Activated naive CD4-positive, alpha-beta T cell treated with Interleukin-2 at 50 U/mL for 16 hours (primary cell): ENCODE measurements around the gene ANXA2R.
"Not testable (repeated sequence)": the region's sequence is repeated elsewhere in the genome, so short reads cannot be mapped to it uniquely, and the experiment has no call there.

Source experiments
- DNase-seq: peaks from one replicate; pipeline ENCODE4 v3.0.0-alpha.2; 2020

ANXA2R gene

DNA sequence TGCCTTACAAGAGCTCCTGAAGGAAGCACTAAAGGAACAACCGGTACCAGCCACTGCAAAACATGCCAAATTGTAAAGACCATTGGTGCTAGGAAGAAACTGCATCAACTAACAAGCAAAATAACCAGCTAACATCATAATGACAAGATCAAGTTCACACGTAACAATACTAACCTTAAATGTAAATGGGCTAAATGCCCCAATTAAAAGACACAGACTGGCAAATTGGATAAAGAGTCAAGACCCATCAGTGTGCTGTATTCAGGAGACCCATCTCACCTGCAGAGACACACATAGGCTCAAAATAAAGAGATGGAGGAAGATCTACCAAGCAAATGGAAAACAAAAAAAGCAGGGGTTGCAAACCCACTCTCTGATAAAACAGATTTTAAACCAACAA is 15.0 kb upstream of the ANXA2R start:
- not testable (repeated sequence) for DNase-seq

DNA sequence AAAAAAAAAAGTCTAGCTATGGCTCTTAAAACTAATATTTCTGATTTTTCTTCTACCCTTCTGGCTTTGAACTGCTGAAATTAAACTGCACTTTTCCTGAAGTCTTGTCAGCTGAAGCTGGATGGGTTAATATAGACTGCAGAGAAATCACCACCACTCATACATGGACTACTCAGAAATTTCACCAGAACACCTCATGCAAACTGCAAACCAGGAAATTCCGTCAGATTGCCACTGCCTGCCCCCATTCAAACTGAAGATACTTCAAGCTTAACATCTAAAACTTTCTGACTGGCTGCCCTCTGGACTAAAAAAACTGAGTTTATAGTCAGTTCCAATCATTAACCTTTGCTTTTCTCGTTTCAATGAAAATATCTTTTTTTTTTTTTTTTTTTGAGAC is 11.6 kb upstream of the ANXA2R start:
- no peak for DNase-seq

DNA sequence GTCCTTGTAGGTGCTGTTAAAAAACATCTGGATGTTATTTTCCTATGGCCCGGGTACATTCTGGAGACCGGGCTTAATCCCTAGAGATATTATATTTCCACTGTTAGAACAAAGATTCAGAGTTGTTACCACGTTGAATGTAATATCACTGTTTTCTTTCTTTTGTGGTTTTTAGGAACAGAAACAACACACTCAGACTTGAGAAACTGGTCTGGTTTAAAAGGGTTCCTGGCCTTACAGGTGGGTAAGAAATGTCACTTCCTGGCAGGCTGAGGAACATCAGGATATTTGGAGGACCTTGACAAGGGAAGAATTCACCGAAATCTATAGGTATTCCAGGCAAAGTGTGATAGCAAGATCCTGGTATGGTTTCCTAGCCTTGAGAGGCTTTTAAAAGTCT is 10.3 kb upstream of the ANXA2R start:
- DNase-seq = no peak

DNA sequence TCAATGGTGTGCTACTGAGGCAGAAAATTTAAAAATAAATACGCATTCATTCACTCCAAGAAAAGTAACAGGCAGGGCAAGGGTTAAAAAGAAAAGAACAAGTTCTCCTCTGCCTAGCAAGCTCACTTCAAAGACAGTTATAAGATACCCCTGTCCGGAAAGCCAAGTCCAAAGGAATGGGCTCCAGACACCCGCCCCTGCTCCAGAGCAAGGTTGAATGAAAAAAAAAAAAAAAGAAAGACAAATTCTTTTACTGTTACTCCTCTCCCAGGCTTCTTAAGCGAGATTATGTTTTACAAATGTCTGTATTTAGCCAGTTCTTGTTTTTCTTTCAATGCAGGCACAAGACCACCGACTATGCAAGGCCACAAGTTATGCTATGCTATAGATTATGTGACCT is 9.1 kb upstream of the ANXA2R start:
- no peak for DNase-seq

DNA sequence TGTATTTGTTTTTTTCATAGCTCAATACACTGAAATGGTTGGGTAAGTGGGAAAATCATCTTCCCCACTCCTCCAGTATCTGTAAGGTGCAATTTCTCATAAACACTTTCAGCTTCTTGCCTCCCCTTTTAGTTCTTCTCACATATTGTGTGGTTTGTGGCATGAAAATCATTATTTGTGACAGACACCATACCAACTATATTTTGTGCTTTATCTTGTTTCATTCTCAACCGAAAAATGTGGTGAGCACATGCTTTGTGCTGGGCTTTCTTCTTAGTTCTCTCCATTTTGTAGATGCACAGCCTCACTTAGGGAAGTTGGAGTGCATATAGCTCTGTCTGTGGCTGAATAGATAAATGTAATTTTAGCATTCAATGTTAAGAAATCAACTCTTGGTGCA is 6.4 kb upstream of the ANXA2R start:
- DNase-seq = no peak

DNA sequence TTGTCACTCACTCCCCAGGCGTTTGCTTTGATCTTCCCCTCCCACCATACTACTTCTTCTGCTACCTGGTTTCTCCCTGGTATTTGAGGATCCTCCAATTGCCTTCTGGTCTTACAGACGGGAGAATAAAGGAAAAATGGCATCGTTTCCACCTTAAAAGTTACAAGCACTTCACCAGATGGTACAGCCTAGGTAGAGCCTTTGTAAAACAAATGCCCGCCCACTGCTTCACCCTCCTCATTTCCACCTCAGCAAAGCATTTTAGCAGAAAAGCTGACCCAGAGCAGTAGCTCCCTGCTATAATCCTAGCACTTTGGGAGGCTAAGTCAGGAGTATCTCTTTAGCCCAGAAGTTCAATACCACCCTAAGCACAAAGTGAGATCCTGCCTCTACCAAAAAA is 5.1 kb upstream of the ANXA2R start:
- DNase-seq = no peak

DNA sequence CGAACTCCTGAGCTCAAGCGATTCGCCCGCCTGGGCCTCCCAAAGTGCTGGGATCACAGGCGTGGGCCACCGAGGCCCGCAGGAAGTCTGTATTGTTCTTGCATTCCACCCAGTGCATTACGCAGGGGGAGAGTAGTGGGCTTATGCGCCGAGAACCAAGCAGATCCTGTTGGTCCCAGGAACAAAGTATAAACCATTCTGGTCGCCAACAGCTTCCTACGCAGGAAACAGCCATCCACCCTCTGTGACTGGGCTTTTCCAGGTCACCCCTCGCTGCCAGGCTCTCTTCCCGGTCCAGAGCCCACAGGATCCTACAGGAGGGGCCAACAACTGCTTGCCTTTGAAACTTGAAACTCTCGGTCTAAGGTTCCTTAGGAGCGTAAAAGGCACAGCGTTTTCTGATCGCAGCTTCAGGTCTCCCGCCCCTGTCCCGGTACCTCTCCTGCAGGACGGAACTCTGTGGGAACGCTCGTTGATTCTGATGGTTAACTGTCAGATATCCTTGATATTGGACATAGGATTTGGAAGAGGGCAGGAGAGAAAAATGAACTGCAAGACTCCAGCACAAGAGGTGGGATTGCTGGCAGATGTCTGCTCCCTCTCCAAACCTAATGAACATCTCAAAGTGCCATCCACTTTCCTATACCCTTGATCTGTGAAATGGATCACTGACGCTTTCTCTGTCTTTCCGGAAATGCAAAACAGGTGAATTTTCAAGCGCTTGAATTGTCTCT is 4.2 kb upstream of the ANXA2R start:
- DNase-seq = no peak

DNA sequence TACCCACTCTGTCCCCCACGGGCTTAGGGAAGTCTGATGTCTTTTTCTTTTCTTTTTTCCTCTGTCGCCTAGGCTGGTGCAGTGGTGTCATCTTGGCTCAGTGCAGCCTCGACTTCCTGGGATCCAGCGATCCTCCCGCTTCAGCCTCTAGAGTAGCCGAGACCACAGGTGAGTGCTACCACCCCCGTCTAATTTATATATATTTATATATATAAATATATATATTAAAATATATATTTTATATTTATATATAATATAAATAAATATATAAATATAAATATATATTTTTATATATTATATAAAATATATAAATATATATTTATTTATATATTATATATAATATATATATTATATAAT is 3.3 kb upstream of the ANXA2R start:
- DNase-seq = no peak

DNA sequence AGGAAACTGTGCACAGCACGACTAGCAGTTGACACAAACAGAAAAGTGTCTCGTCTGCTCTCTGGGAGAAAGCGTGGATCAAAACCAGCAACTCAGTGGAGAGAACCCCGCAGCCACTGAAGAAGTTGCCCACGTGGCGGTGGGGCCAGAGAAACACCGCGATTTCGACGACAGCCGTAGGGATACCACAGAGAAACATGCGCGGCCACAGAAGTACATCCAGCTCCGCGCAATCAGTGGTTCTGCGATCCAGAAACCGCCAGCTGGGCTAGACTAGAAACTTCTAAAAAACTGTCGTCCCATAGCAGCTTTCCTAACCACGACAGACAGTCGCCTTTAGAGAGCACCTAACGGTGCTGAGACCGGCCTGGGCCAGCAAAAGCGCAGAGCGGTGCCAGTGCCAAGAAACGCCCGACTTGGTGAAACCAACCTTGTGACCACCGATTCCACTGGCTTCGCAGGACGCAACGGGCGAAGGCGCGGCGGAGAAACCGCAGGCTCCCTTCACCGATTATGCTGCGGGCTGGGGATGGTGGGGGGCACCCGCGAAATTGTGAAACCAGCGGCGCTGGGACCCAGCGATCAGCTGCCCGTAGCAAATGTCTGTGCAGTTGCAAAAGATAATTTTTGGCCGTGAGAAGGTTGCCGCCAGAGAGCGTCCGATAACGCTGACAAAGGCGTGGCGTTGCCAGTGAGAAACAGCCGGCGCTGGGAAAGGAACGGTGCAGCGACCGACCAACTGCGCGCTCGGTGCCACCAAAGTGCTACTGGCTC is 2.7 kb upstream of the ANXA2R start:
- DNase-seq = peak; percentile 64

DNA sequence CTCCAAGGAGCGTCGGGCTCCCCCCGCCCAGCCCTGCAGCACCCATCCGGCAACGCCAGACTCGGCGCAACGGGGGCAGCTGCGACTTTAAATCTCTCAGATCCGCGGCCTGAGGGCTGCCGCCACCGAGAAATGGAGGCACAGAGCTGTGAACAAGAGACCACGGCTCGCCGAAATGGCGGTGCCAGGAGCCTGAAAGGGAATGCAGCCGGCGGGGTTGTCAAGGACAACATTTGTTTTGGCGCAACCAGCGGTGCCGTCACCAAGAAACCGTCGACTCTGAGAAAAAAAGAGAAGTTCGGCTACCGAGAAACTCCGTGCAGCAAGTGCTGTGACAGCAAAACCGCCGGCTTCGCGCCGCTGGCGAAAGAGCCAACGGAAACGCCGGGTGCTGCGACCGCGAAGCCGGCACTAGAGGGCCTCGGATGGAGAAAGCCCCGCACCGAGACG is 2.1 kb upstream of the ANXA2R start:
- DNase-seq = peak; percentile 81

DNA sequence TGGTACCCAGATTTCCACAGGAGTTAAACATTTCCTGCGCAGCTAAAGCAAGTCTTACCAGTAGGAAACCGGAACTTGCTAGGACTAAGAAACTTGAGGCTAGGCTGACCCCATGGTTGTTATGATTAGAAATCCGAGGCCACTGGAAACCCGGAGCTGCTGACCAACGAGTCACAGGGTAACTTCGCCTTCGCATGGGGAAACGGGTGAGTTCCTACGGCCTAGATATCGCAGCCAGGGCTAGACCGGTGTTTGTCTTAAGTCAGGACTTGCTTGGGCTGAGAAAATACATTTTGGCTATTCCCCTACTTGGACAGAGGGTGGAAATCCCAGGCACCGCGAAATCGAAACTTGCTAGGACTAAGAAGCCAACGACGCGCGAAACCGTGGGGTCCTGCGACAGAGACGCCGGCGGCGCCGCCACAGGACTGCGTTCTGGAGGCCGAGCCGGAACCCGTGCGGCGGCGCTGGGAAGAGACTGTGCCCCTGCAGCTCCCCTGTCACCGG is 1.6 kb upstream of the ANXA2R start:
- no peak for DNase-seq

DNA sequence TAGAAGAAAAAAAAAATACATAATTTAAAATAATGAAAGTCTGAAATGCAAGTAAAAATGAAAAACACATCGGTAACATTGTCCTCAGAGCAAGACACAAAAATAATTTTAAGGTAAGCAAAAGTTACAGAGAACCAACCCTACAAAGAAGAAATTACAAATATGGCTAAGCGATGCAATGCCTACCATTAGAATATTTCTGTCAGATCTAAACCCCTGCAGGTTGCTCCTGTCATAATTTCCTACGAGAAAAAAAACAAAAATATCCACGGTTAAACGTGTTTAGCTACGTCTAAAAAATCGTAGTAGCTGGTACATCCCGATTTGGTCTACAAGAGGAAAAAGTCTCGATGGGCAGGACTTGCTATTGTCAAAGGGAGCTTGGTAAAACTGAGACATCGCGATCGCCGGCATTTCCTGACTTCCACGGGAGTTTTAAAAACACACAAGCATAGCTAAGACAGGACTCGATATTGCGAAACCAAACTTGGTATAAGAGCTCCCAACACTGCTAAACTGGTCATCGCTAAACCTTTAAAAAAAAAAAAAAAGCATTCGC is 1.1 kb upstream of the ANXA2R start:
- DNase-seq = peak; percentile 25

DNA sequence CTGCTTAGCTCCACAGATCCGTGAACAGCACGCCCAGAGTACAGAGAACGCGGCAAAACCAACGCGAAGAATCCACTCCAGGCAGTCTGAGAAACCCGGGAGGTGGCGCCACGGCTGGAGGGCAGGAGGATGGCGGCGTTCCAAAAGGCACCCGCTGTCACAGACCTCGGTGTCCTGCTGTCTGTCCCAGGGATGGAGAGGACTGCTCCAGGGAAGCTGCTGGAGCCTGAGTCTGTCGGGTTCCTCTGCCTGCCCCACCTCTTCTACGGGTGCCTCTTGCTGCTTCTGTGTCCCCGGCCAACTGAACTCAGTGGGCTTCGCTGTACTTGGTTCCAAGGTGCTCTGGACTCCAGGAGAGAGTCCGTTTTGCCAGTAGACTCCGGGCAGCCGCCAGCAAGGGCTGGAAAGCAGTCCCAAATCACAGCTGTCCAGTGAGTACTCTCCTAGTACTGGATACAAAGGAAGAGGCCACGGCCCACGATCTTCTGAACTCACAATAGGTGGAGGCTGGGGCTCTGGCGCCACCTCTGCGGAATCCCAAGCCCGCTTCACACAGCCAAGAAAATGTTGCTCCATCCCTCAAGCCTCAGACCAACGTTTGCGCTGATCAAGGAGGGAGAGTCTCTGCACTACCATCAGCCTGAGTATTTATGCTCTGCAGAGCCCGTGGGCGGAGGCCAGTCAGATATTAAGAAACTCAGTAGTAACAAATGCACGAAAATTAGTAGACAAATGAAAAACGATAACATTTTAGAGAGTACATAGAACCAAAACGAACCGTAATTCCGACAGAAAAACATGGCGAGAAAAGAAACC is 440 bp downstream of the ANXA2R start:
- peak; percentile 73 for DNase-seq

DNA sequence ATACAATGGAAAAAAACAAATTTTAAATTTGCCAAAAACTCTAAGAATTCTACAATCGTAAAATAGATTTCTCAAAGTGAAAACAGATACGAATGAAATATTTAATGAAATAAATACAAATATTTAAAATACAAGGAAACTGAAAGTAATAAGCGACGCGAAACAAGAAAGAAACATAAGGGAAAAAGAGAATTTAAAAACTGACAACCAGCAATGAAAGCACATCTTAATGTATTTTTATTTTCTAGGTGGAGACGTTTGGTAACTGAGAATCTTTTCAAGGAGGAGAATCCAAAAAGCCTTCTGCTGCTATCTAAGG is 1.0 kb downstream of the ANXA2R start:
- DNase-seq = no peak

DNA sequence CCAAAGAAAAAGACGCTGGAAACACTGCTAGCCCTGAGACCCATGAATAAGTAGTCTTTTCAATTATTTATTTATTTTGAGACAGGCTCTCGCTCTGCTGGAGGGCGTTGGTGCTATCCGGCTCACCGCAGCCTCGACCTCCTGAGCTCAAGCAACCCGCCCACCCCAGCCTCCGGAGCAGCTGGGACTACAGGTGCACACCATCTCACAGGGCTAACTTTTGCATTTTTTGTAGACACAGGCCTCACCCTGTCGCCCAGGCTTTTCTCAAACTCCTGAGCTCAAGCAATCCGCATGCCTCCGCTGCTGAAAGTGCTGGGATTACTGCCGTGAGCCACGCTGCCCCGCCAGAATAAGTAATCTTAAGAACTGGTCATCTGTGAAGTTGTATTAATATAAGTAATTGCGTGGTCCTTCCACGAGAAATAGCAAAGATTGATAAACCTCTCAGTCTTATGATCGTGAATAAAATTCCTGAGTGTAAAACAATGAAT is 1.6 kb downstream of the ANXA2R start:
- DNase-seq = peak; percentile 38

DNA sequence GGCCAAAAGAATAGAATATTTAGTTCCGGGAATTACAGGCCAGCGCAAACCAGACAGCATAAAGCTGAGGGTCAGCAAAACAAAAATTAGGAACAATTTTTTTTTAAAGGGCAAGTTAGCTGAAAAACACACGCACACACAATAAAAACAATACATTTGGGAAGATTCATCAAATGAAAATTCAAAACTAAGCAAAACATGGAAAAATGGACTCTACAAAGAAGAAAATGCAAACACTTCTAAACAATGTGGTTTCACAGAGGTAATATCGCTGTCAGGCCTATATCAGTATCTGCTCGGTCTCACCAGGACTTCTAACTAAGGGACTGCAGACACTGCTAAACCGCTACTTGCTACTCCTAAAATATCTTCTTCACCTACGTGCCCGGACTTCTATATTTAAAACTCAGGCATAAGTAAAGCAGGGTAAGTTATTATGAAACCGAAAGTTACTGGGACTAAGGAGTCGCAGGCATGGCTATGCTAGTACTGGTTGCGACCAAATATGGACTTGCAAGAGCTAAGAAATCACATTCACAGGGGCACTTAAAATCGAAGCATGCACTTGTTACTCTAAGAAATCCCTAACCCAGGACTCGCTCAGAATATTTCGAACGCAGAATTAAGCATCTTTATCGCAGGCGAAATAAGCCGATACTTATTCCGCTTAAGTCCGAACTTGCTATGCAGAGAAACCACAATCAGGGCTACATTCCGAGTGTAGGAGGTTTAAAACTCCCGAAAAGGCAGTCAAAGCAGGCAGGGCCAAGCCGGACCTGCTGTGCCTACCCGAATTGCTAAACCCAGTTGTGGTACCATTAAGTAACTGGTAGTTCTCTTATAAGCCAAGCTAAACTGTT is 2.3 kb downstream of the ANXA2R start:
- peak; percentile 25 for DNase-seq

DNA sequence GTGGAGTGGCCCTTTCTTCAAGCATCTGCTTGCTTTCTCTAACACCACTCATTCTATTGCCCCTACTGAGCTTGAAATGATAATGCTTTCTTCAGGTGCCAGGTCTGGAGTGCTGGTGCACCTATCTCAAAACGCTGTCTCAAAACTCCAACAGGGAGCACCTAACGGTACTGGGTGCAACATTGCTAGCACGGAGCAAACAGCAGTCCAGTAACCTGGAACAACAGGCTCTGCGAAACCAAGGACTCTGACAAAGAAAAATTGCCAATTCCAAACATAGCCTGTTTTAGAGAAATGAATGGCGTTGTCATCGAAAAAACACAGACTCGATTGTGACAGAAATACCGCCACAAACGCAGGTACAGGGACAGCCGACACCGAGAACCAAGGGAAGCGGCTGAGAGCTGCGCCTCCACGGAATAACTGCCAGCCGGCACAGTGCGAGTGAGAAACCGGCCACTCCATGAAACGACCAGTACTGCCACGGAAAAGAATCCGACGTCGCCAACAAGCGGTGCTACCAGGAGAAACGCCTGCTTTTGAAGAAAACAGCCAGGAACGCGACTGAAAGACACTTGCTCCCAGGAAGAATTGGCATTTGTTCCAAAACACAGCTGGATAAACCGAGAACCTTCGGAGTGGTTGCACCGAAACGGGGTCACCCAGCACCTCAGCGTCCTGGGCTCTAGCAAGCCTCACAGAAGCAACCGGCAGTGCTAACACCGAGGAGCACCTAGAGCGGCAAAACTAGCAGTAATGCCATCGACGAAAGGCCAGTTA is 3.1 kb downstream of the ANXA2R start:
- DNase-seq = no peak

DNA sequence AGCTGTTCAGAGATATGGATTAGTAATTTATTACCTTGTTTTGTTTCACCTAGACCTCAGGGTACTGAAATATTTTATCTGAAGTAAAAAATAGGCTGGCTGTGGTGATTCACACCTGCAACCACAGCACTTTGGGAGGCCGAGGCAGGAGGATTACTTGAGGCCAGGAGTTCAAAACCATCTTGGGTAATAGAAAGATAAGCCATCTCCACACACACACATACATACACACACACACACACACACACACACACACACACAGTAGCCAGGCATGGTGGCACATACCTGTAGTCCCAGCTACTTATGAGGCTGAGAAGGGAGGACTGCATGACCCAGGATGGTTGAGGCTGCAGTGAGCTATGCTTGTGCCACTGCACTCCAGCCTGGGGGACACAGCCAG is 3.7 kb downstream of the ANXA2R start:
- DNase-seq = no peak

DNA sequence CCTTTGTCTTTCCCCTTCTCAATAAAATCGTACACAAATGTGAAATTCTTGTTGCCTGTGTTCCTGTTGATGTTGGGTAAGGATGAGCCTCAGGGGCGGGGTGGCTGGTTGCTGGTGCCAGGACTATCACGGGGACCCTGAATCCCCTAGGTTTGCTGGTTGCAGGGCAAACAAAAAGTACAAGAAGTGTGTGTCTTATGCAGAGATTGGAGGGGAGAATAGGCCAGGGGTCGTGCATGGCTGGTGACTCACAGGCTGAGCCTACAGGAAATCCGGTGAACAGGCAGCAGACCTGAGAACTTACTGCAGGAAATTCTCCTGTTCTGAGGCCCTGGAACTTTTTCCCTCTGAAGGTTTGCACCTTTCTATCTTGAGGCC is 5.5 kb downstream of the ANXA2R start:
- no peak for DNase-seq

DNA sequence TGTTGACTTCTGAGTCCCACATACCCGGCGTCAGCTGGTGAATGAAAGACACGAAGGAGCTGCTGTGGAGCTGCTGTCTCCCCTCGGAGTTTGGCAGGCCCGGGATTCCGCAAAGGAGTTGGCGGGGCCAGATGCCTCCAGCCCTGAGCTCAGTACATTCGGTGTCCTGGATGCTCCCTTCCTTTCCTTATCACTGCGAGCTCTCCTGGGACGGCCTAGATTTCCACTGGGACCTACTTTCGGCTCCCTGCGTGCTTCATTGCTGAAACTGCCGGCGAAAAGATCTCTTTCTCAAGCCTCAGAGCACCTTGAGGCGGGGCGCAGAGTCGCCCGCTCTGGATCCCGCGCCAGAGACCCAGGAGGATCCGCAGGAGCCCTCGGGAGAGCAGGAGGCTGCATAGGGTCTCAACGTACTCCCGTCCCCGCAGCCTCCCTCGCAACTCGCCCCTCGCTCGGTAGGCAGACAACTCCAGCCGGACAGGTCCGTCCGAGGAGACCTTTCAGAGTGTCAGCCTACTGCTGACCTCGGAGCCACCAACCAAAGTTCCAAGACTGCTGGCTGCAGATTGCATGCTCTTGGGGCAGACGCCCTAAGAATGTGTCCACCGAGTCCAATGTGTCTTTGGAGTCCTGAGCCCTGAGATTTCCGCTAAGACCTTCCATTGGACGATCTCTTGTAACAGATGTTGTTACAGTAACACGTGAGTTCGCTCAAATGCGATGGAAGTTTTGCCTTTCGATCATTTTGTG is 6.1 kb downstream of the ANXA2R start:
- DNase-seq = no peak
